ENCODE data around the gene VDR. TPM values are rescaled to one million over a fixed set of nuclear protein-coding genes. Genes with fewer than 3 reads are reported as not detected.

The VDR gene
- total RNA-seq, 4 donors from 2014 or later = 16.6 to 25.0 (median 21.3) TPM

- H3K4me3 ChIP-seq = no peak overlapping the region
- no peaks in the 10 kb centered on the region for H3K27me3 ChIP-seq
- H3K27ac ChIP-seq = no peak overlapping the region
- H3K4me1 ChIP-seq = peaks cover 0 to 15% (median 3%) of the 10 kb centered on the region in 3 donors
- intact Hi-C loops (cut with DNase I) = no loop called here
- H3K9me3 ChIP-seq = no peaks in the 10 kb centered on the region
- H3K36me3 ChIP-seq = peaks cover 0 to 69% (median 12%) of the 10 kb centered on the region in 3 donors
- TF ChIP-seq POLR2A (IDR thresholded peaks at IDR 0.05) = no peak
- TF ChIP-seq, protein P1, sequence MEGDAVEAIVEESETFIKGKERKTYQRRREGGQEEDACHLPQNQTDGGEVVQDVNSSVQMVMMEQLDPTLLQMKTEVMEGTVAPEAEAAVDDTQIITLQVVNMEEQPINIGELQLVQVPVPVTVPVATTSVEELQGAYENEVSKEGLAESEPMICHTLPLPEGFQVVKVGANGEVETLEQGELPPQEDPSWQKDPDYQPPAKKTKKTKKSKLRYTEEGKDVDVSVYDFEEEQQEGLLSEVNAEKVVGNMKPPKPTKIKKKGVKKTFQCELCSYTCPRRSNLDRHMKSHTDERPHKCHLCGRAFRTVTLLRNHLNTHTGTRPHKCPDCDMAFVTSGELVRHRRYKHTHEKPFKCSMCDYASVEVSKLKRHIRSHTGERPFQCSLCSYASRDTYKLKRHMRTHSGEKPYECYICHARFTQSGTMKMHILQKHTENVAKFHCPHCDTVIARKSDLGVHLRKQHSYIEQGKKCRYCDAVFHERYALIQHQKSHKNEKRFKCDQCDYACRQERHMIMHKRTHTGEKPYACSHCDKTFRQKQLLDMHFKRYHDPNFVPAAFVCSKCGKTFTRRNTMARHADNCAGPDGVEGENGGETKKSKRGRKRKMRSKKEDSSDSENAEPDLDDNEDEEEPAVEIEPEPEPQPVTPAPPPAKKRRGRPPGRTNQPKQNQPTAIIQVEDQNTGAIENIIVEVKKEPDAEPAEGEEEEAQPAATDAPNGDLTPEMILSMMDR (IDR thresholded peaks at IDR 0.05) = no peak
- 41 to 48% methylated on average over 10 of the region's 10 CpGs for WGBS, 2 donors
- DNase-seq = no peak
Observed at GRCh38 chr12:47852096-47852571, 52.7 kb downstream of the VDR start.

DNA sequence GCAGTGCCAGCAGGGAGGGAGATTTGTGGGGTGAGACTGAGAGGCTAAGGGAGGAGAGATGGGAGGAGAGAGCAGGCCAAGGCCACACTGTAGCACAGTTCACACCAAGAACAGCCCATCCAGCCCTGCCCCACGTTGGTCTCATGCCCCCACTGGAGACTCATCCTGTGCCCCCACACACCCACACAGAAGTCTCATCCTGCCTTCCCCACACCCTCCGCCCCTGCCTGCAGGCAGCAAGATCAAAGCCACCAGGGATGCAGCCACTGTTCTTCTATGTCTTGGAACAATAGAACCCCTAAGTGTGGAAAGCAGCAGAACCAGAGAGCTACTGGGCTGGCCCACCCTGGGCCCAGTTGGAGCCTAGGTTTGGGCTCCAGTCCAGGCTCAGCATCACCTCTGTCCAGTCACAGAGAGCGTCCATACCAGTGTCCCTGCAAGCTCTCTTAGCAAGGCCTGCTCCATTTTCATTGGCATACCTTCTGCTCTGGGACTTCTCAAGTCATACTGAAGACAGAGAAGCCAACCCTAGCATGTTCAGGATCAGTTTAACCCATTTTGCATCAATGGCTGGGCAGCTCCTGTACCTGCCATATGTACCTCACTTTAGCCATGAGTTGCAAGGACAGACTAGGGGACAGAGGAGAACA lies 53.4 kb downstream of the VDR start:
- intact Hi-C loops (cut with DNase I) = no loop called here
- Histone ChIP-seq H3K27ac (no peak overlapping the region), H3K36me3 (peaks cover 0 to 69% (median 12%) of the 10 kb centered on the region in 3 donors), H3K27me3 (no peaks in the 10 kb centered on the region), H3K4me3 (no peak overlapping the region), H3K9me3 (no peaks in the 10 kb centered on the region), H3K4me1 (peaks cover 0 to 15% (median 3%) of the 10 kb centered on the region in 3 donors)
- WGBS, 2 donors = 73 to 100% methylated on average over 1 to 3 of the region's 3 CpGs
- TF ChIP-seq, protein P1 (IDR thresholded peaks at IDR 0.05) = no peak
- no peak for TF ChIP-seq POLR2A (IDR thresholded peaks at IDR 0.05)
- DNase-seq = no peak

GRCh38 chr12:47850153-47851084 lies 54.4 kb downstream of the VDR start:
- no peaks in the 10 kb centered on the region for H3K27me3 ChIP-seq
- H3K9me3 ChIP-seq = no peaks in the 10 kb centered on the region
- intact Hi-C loops (cut with DNase I) = no loop called here
- H3K4me3 ChIP-seq = no peak overlapping the region
- TF ChIP-seq, protein P1 (IDR thresholded peaks at IDR 0.05) = no peak
- no peak for TF ChIP-seq POLR2A (IDR thresholded peaks at IDR 0.05)
- H3K27ac ChIP-seq = no peak overlapping the region
- H3K4me1 ChIP-seq = peaks cover 0 to 18% (median 3%) of the 10 kb centered on the region in 3 donors
- no peak for DNase-seq
- peaks cover 0 to 69% (median 12%) of the 10 kb centered on the region in 3 donors for H3K36me3 ChIP-seq
- WGBS, 2 donors = 77 to 79% methylated on average over 11 of the region's 12 CpGs

- DNase-seq = no peak
Observed at GRCh38 chr12:47849261-47849660, 55.5 kb downstream of the VDR start.

More at GRCh38 chr12:47849261-47849660, 55.5 kb downstream of the VDR start:
- H3K27ac ChIP-seq = no peak overlapping the region
- H3K9me3 ChIP-seq = no peaks in the 10 kb centered on the region
- no peaks in the 10 kb centered on the region for H3K27me3 ChIP-seq
- intact Hi-C loops (cut with DNase I) = no loop called here
- WGBS, 2 donors = 71% methylated on average over 5 of the region's 5 CpGs
- peaks cover 0 to 30% (median 11%) of the 10 kb centered on the region in 3 donors for H3K4me1 ChIP-seq
- H3K4me3 ChIP-seq = no peak overlapping the region
- peaks cover 0 to 63% (median 6%) of the 10 kb centered on the region in 3 donors for H3K36me3 ChIP-seq
- TF ChIP-seq, protein P1 (IDR thresholded peaks at IDR 0.05) = no peak

Data from esophagus squamous epithelium (tissue), 5 donors.